Epithelial cell of esophagus (primary cell): ENCODE data around the gene AFAP1L2.

Experiments
- DNase-seq: peaks from one replicate; pipeline ENCODE4 v3.0.0; 2010; ENCODE audit warnings: low read depth
- H3K4me3 ChIP-seq: 2 replicates; pipeline ENCODE4 v1.5.1; 2011; ENCODE audit warnings: mild to moderate bottlenecking, low read length, control low read depth
- CTCF ChIP-seq: IDR thresholded peaks from 2 replicates; pipeline ENCODE4 v1.5.1; 2011; ENCODE audit warnings: low read depth, mild to moderate bottlenecking, low read length, control low read depth, inconsistent platforms; ENCODE audit not compliant: insufficient read depth; ENCODE audit errors: missing control alignments

AFAP1L2 gene

GRCh38 chr10:114279901-114280644 lies 124.2 kb downstream of the AFAP1L2 start:
- DNase-seq = peak; percentile 85
- TF ChIP-seq CTCF = peak; percentile 36
- no peak overlapping the region for H3K4me3 ChIP-seq

- DNase-seq = no peak
- no peak overlapping the region for H3K4me3 ChIP-seq
- TF ChIP-seq CTCF = no peak
These were observed 125.0 kb downstream of the AFAP1L2 start for GRCh38 chr10:114279289-114279688.

- H3K4me3 ChIP-seq = no peak overlapping the region
- DNase-seq = no peak
- TF ChIP-seq CTCF = no peak
These were observed 125.5 kb downstream of the AFAP1L2 start for GRCh38 chr10:114278884-114279191.

GRCh38 chr10:114278140-114278883 lies 126.0 kb downstream of the AFAP1L2 start:
- no peak overlapping the region for H3K4me3 ChIP-seq
- DNase-seq = peak; percentile 14
- TF ChIP-seq CTCF = no peak

- H3K4me3 ChIP-seq = no peak overlapping the region
- no peak for DNase-seq
- TF ChIP-seq CTCF = no peak
These were observed 127.6 kb downstream of the AFAP1L2 start for GRCh38 chr10:114276671-114277070.

- TF ChIP-seq CTCF = no peak
- H3K4me3 ChIP-seq = no peak overlapping the region
- no peak for DNase-seq
These were observed 128.2 kb downstream of the AFAP1L2 start for GRCh38 chr10:114276066-114276465.
